Subcutaneous adipose tissue (tissue), 4 donors: ENCODE data around the gene VARS1. TPM values are rescaled to one million over a fixed set of nuclear protein-coding genes. Genes with fewer than 3 reads are reported as not detected.

ENCODE experiments used
- CTCF ChIP-seq: fragments of 450-650 bp; IDR thresholded peaks from one replicate; pipeline ENCODE4 v1.5.1; 2016; ENCODE audit warnings: low read depth, mild to moderate bottlenecking, control low read depth, antibody characterized with exemption, moderate library complexity
- total RNA-seq, 4 donors: library from RNA; depleted of rRNA; stranded (reverse); fragments of >200 nt; gene quantifications; one replicate each; pipeline ENCODE4 v1.1.0, GENCODE V29; 2016

Gene VARS1
- total RNA-seq, 4 donors from 2014 or later, result 20.6 to 49.7 (median 31.2) TPM

- TF ChIP-seq CTCF, result no peak
Observed at GRCh38 chr6:31770860-31771259, 24.7 kb downstream of the VARS1 start.

GRCh38 chr6:31769684-31770371 is 25.7 kb downstream of the VARS1 start:
- no peak for TF ChIP-seq CTCF

GRCh38 chr6:31768363-31769257 is 26.9 kb downstream of the VARS1 start:
- TF ChIP-seq CTCF, result no peak

- TF ChIP-seq CTCF, result no peak
Observed at GRCh38 chr6:31767096-31767645, 28.4 kb downstream of the VARS1 start.

- TF ChIP-seq CTCF, result no peak
Observed at GRCh38 chr6:31765910-31766794, 29.4 kb downstream of the VARS1 start.

GRCh38 chr6:31765559-31765909 is 30.0 kb downstream of the VARS1 start:
- no peak for TF ChIP-seq CTCF
